CD4-positive, CD25-positive, alpha-beta regulatory T cell (primary cell): Measurements from ENCODE around the gene R3HDM4. TPM values are rescaled to one million over a fixed set of nuclear protein-coding genes. Genes with fewer than 3 reads are reported as not detected.
A peak's percentile ranks its signal among the peaks of the same experiment; 100 is the strongest.
"Not testable (repeated sequence)": the region's sequence is repeated elsewhere in the genome, so short reads cannot be mapped to it uniquely, and the experiment has no call there.

Experiments used
- ATAC-seq, 2 donors: fragments of 150-1000 bp; cut with Tn5 transposase; one replicate each; pipeline ENCODE4 v1.10.0; 2021; ENCODE audit warnings: low read depth in 2 of 2, moderate number of reproducible peaks in 2 of 2, moderate library complexity in 1 of 2
- DNase-seq, 3 donors: peaks; one replicate each; pipeline versions ENCODE4 v3.0.0 to v3.0.0-alpha.2; 2012 to 2022; ENCODE audit warnings: mixed read lengths in 1 of 3
- H3K27ac ChIP-seq: one replicate; pipeline ENCODE4 v1.7.0; 2013; ENCODE audit warnings: mild to moderate bottlenecking, low read length; ENCODE audit not compliant: insufficient read depth, poor library complexity, severe bottlenecking
- H3K27me3 ChIP-seq: one replicate; pipeline ENCODE4 v1.7.0; 2013; ENCODE audit warnings: low read length; ENCODE audit not compliant: control insufficient read depth, insufficient read depth
- H3K36me3 ChIP-seq: one replicate; pipeline ENCODE4 v1.7.0; 2013; ENCODE audit warnings: mild to moderate bottlenecking, low read length, moderate library complexity; ENCODE audit not compliant: control insufficient read depth, insufficient read depth
- H3K4me1 ChIP-seq: 2 replicates; pipeline ENCODE4 v1.7.0; 2013; ENCODE audit warnings: mild to moderate bottlenecking, low read length; ENCODE audit not compliant: insufficient read depth, control insufficient read depth, poor library complexity, severe bottlenecking
- H3K4me3 ChIP-seq: one replicate; pipeline ENCODE4 v1.7.0; 2013; ENCODE audit warnings: low read depth, mild to moderate bottlenecking, low read length, moderate library complexity
- H3K9me3 ChIP-seq, 2 experiments: 1 replicate in 1 of 2; 2 replicates in 1 of 2; pipeline ENCODE4 v1.7.0; 2013; ENCODE audit warnings: low read length in 2 of 2, mild to moderate bottlenecking in 1 of 2, moderate library complexity in 1 of 2; ENCODE audit not compliant: control insufficient read depth in 2 of 2
- H3K27ac Mint-ChIP-seq, 3 donors: one replicate each; pipeline ENCODE4 v1.8.0; 2020 to 2022; ENCODE audit warnings: mild to moderate bottlenecking in 3 of 3, mixed read lengths in 3 of 3, moderate library complexity in 2 of 3
- H3K27me3 Mint-ChIP-seq: one replicate; pipeline ENCODE4 v1.8.0; 2022; ENCODE audit warnings: mild to moderate bottlenecking, mixed read lengths
- H3K36me3 Mint-ChIP-seq: one replicate; pipeline ENCODE4 v1.8.0; 2020; ENCODE audit warnings: mixed read lengths
- H3K4me1 Mint-ChIP-seq, 4 donors: one replicate each; pipeline ENCODE4 v1.8.0; 2020 to 2022; ENCODE audit warnings: mixed read lengths in 4 of 4, mild to moderate bottlenecking in 1 of 4
- H3K4me3 Mint-ChIP-seq, 4 donors: one replicate each; pipeline ENCODE4 v1.8.0; 2020 to 2022; ENCODE audit warnings: mild to moderate bottlenecking in 4 of 4, mixed read lengths in 4 of 4, moderate library complexity in 3 of 4
- H3K9me3 Mint-ChIP-seq, 7 donors: one replicate each; pipeline ENCODE4 v1.8.0; 2020 to 2022; ENCODE audit warnings: mixed read lengths in 7 of 7, mild to moderate bottlenecking in 3 of 7, moderate library complexity in 2 of 7
- polyA plus RNA-seq, 4 donors: library from polyadenylated mRNA; unstranded; fragments of 300-500 nt; fragmentation: Illumina TruSeq; gene quantifications; one replicate each; pipeline ENCODE4 v1.2.3, GENCODE V29; 2021
- total RNA-seq: library from RNA; stranded (reverse); gene quantifications from one replicate; pipeline ENCODE4 v1.2.3, GENCODE V29; 2022

Gene R3HDM4
- total and polyA plus RNA-seq, 5 donors from 2014 or later, result 249 to 283 (median 266) TPM

GRCh38 chr19:892894-893689, 19.9 kb downstream of the R3HDM4 start, which contains the start of the genes MED16 and RNU6-9:
TSS of gene MED16 (minus strand) at chr19:893187. CDS start at chr19:891131, 2,056 bp downstream.
TSS of gene RNU6-9 (plus strand) at chr19:893484.
- Mint-ChIP-seq H3K4me3 (peak within 1 kb of the TSS; percentile 93 to 96 (median 94)), H3K4me1 (peaks cover 4 to 56% (median 14%) of the 10 kb centered on the region in 4 donors), H3K9me3 (no peaks in the 10 kb centered on the region), H3K36me3 (peaks cover 7% of the 10 kb centered on the region), H3K27ac (peak within 1 kb of the TSS; percentile 97 to 100 (median 99)), H3K27me3 (peaks cover 5% of the 10 kb centered on the region)
- Histone ChIP-seq H3K27me3 (no peaks in the 10 kb centered on the region), H3K4me1 (peaks cover 19% of the 10 kb centered on the region), H3K36me3 (peaks cover 30% of the 10 kb centered on the region), H3K9me3 (no peaks in the 10 kb centered on the region), H3K27ac (peak within 1 kb of the TSS; percentile 88), H3K4me3 (peak within 1 kb of the TSS; percentile 88)
- peak; percentile 83 for ATAC-seq
- peak; percentile 86 to 96 (median 96) for DNase-seq

GRCh38 chr19:892243-892893, 20.7 kb downstream of the R3HDM4 start:
- DNase-seq, result no peak
- Mint-ChIP-seq H3K36me3 (peaks cover 7% of the 10 kb centered on the region), H3K4me3 (peak overlapping the region; percentile 74 to 93 (median 84)), H3K27me3 (peaks cover 5% of the 10 kb centered on the region), H3K4me1 (peaks cover 4 to 60% (median 14%) of the 10 kb centered on the region in 4 donors), H3K9me3 (no peaks in the 10 kb centered on the region), H3K27ac (peak overlapping the region; percentile 62 to 97 (median 66))
- Histone ChIP-seq H3K36me3 (peaks cover 30% of the 10 kb centered on the region), H3K9me3 (no peaks in the 10 kb centered on the region), H3K27me3 (no peaks in the 10 kb centered on the region), H3K4me1 (peaks cover 19% of the 10 kb centered on the region), H3K4me3 (peak overlapping the region; percentile 48), H3K27ac (peak overlapping the region; percentile 88)
- no peak for ATAC-seq

GRCh38 chr19:891421-892200, 21.4 kb downstream of the R3HDM4 start:
- peaks cover 19% of the 10 kb centered on the region for H3K4me1 ChIP-seq
- not testable (repeated sequence) for DNase-seq, H3K27me3 ChIP-seq, H3K27me3 Mint-ChIP-seq, ATAC-seq, H3K36me3 Mint-ChIP-seq, H3K9me3 ChIP-seq, H3K9me3 Mint-ChIP-seq
- peak overlapping the region in 2 of 3 donors; percentile 66 to 73 for H3K27ac Mint-ChIP-seq
- H3K4me3 ChIP-seq, result peak overlapping the region; percentile 48
- peaks cover 28% of the 10 kb centered on the region for H3K36me3 ChIP-seq
- peak overlapping the region; percentile 76 to 93 (median 84) for H3K4me3 Mint-ChIP-seq
- H3K4me1 Mint-ChIP-seq, result peaks cover 4 to 58% (median 14%) of the 10 kb centered on the region in 4 donors
- H3K27ac ChIP-seq, result peak overlapping the region; percentile 88

GRCh38 chr19:890831-891230, 22.2 kb downstream of the R3HDM4 start:
- Mint-ChIP-seq H3K36me3 (no peaks in the 10 kb centered on the region), H3K9me3 (no peaks in the 10 kb centered on the region), H3K27ac (peak overlapping the region; percentile 17 to 73 (median 52)), H3K4me3 (peak overlapping the region; percentile 75 to 80 (median 78)), H3K4me1 (peaks cover 4 to 57% (median 14%) of the 10 kb centered on the region in 4 donors), H3K27me3 (peaks cover 5% of the 10 kb centered on the region)
- Histone ChIP-seq H3K4me3 (no peak overlapping the region), H3K27ac (no peak overlapping the region), H3K4me1 (peaks cover 19% of the 10 kb centered on the region), H3K9me3 (no peaks in the 10 kb centered on the region), H3K36me3 (peaks cover 33% of the 10 kb centered on the region), H3K27me3 (no peaks in the 10 kb centered on the region)
- no peak for ATAC-seq
- DNase-seq, result no peak

- peaks cover 40% of the 10 kb centered on the region for H3K36me3 ChIP-seq
- H3K9me3 ChIP-seq, result no peaks in the 10 kb centered on the region
- Mint-ChIP-seq H3K4me1 (peaks cover 4 to 53% (median 13%) of the 10 kb centered on the region in 4 donors), H3K36me3 (no peaks in the 10 kb centered on the region), H3K4me3 (peak overlapping the region; percentile 32 to 82 (median 71)), H3K27ac (peak overlapping the region in 2 of 3 donors; percentile 17 to 62), H3K27me3 (peaks cover 5% of the 10 kb centered on the region), H3K9me3 (no peaks in the 10 kb centered on the region)
- H3K4me3 ChIP-seq, result no peak overlapping the region
- peaks cover 19% of the 10 kb centered on the region for H3K4me1 ChIP-seq
- no peak for DNase-seq
- H3K27me3 ChIP-seq, result no peaks in the 10 kb centered on the region
- no peak for ATAC-seq
- H3K27ac ChIP-seq, result no peak overlapping the region
Measured at GRCh38 chr19:889662-890295, 23.2 kb downstream of the R3HDM4 start.

GRCh38 chr19:888581-889385, 24.2 kb downstream of the R3HDM4 start:
- DNase-seq (peak in 2 of 3 donors; percentile 14 to 59), ATAC-seq (peak; percentile 54 to 60)
- Mint-ChIP-seq H3K27me3 (peaks cover 5% of the 10 kb centered on the region), H3K27ac (peak overlapping the region; percentile 71 to 96 (median 81)), H3K4me1 (peaks cover 4 to 45% (median 12%) of the 10 kb centered on the region in 4 donors), H3K36me3 (no peaks in the 10 kb centered on the region), H3K9me3 (no peaks in the 10 kb centered on the region), H3K4me3 (peak overlapping the region; percentile 65 to 82 (median 79))
- Histone ChIP-seq H3K4me3 (no peak overlapping the region), H3K36me3 (peaks cover 43% of the 10 kb centered on the region), H3K27ac (no peak overlapping the region), H3K9me3 (no peaks in the 10 kb centered on the region), H3K27me3 (no peaks in the 10 kb centered on the region), H3K4me1 (peaks cover 15% of the 10 kb centered on the region)
